ENCODE results near the gene C19orf12.

GRCh38 chr19:29717051-29717450 lies 2.0 kb upstream of the C19orf12 start:
- TF ChIP-seq ISL1 (CRISPR knock-in tag; IDR thresholded peaks at IDR 0.05) (no peak), TSHZ2 (CRISPR knock-in tag; IDR thresholded peaks at IDR 0.05) (no peak), ZNF565 (CRISPR knock-in tag; conservative IDR thresholded peaks at IDR 0.05; ENCODE audit: low read depth) (no peak), TCF4 (CRISPR knock-in tag; IDR thresholded peaks at IDR 0.05; ENCODE audit: borderline replicate concordance) (no peak), PATZ1 (CRISPR knock-in tag; IDR thresholded peaks at IDR 0.05; ENCODE audit: borderline replicate concordance) (no peak), ARNTL (CRISPR knock-in tag; IDR thresholded peaks at IDR 0.05; ENCODE audit: borderline replicate concordance, low read depth) (no peak)

Data from SK-N-SH treated with all-trans-retinoic acid at 6 μM for 48 hours (cell line).